Measurements from ENCODE around the gene SNRPD3.

GRCh38 chr22:24540470-24540869, 15.3 kb upstream of the SNRPD3 start:
- no peak for TF ChIP-seq POLR2A (IDR thresholded peaks at IDR 0.05; ENCODE audit: low read depth)
- TF ChIP-seq CTCF (IDR thresholded peaks at IDR 0.05) = no peak
- TF ChIP-seq POLR2AphosphoS5 (IDR thresholded peaks at IDR 0.05) = no peak
